Activated T-cell treated with anti-CD3 and anti-CD28 coated beads for 48 hours (primary cell): ENCODE data around the gene ZSCAN31.
A peak's percentile ranks its signal among the peaks of the same experiment; 100 is the strongest.
"Not testable (repeated sequence)": the region's sequence is repeated elsewhere in the genome, so short reads cannot be mapped to it uniquely, and the experiment has no call there.

Experiments used
- DNase-seq: peaks from one replicate; pipeline ENCODE4 v3.0.0-alpha.2; 2020; ENCODE audit warnings: low read depth

Gene ZSCAN31

DNA sequence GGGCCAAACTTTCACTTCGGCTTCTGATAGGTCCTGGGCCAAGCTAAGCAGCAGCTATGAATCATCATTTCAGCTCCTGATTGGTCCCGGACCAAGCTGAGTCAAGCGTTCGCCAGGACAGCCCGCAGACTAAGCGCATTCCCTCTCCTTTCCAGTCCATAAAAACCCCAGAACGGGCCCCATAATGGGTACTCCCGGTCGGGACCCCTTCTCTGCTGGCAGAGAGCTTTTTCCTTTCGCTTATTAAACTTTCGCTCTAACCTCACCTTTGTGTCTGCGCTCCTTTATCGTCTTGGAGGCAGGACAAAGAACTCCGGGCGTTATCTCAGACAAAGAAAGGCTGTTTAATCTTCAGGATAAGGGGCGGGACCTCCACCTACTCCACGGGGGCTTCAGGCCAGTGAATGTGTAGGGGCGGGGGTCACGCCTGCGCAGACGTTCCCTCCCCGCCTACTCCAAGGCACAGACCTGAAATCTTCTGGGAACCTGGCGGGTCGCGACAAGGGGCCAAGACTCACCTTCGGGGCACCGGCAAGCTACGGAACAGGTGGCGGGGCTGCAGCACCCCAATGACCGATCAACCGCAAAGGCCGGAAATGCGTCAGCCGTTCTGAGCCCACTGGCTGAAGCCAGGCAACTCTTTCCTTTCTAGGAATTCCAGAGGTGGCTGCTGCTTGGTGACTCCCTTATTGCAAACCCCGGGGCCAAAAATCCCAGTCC, at the start of gene ZSCAN31:
Gene ZSCAN31 (minus strand): TSS at position 585 of the 720 bp plus-strand sequence. CDS start 6,465 bp downstream, outside the sequence.
- peak; percentile 56 for DNase-seq

DNA sequence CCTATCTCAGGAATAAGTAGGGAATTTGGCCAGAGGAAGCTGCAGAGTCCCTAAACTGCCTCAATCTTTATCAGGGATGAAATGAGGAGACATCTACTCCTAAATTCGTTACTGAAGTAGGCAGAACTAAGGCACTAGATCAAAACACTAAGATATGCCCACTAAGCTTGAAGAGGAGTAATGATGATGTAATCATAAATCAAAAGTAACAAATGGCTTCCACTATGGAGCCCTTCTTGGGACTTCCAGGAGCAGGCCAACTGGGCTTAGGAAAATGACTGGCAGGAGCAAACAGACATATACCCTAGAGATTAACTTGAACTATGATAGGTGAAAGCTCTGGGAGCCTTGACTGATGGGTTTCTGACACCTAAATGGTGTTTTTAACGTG, 48.2 kb upstream of the ZSCAN31 start:
- no peak for DNase-seq

DNA sequence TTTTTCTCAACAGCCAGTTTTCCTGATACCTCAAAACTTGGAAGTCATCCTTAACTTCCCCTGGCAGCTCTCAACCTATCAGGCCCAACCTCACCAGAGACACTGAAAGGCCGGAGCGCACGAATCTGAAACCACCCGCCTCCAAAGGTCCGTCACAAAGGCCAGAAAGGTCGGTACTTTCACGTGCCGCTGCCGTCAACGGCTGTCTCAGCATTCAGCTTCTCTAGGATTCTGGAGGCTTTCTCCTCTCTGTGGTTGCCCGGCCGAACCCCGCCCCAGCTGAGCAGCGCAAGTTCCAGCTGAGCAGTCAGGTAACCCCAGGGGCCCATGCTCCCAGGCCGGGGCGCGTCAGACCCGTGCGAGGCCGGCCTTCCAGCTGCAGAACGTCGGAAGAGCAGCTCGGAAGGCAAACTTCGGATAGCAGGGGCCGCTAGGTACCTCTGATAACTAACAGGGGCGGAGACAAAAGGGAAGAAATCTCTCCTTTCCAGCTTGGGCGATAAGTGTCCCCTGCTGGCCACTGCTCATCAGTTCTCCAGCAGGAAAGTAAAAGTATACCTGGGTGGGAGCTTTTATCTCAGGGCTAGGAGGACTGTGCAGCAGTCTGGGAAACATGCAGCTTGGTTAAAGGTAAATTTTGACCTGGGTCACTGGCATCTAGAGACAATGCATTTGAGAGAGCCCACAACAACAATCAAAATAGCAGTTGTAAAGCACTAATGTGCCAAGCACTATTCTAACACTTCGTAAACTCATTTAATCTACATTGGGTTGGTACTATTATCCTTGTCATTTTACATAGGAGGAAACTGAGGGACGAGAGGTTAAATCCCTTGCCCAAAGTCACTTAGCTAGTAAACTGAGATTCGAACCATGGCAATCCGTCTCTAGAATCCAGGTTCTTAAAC, 47.5 kb upstream of the ZSCAN31 start:
- peak; percentile 26 for DNase-seq

DNA sequence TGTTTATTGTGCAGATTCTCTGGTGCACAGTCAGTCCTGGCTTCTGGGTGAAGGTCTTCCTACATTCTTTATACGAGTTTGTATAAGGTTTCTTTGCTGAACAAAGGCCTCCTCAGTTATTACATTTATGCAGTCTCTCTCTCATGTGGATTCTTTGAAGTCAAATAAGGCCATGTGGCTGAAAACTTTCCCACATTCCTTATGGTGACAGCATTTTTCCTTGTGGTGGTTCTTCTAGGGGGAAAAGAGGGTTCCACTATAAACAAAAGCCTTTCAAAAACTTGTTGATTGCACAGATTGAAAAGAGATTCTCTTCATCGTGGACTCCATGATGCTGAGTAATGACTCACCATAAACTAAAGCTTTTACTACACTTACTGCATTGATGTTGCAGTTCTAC, 44.4 kb upstream of the ZSCAN31 start:
- DNase-seq: no peak

DNA sequence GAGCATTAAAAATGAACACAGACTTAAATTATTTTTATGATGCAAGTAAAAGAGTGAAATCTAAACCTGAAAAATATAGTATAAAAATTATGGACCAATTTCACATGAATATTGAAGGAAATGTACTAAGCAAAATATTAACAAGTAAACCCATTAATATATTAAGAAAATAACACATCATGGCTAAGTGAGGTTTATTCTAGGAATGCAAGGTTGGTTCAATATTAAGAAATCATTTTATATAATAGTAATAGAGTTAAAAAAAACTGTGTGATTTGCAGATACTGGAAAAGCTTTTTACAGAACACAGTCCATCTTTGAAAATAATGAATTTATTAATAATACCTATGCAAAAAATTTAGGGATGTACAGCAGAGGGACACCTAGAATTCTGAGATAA, 42.7 kb upstream of the ZSCAN31 start:
- DNase-seq: no peak

DNA sequence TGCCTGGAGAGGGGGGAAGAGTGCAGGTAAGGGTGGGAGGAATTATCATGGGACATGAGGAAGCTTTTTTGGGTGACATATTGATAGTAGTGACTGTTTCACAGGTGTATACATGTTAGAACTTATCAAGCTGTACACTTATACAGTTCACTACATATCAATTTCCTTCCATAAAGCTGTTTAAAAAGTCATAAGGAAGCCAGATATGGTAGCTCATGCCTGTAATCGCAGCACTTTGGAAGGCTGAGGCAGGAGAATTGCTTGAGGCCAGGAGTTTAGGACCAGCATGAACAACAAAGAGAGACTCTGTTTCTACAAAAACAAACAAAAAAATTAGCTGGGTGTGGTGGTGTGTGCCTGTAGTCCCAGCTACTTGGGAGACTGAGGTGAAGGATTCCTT, 41.9 kb upstream of the ZSCAN31 start:
- no peak for DNase-seq

DNA sequence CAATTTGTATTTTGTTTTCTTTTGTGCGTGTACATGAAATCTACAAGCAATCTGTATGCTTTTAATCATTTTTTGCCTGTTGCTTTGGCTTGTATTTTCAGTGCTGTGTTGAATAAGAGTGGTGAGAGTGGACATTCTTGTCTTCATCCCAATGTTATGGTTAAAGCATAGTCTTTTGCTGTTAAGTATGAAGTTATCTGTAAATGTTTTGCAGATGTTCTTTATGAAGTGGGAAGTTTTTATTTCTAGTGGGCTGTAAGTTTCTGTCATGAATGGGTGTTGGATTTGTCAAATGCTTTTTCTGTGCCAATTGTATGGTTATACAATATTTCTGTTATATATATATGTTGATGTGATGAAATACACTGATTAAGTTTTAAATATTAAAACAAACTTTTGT, 38.0 kb upstream of the ZSCAN31 start:
- no peak for DNase-seq

DNA sequence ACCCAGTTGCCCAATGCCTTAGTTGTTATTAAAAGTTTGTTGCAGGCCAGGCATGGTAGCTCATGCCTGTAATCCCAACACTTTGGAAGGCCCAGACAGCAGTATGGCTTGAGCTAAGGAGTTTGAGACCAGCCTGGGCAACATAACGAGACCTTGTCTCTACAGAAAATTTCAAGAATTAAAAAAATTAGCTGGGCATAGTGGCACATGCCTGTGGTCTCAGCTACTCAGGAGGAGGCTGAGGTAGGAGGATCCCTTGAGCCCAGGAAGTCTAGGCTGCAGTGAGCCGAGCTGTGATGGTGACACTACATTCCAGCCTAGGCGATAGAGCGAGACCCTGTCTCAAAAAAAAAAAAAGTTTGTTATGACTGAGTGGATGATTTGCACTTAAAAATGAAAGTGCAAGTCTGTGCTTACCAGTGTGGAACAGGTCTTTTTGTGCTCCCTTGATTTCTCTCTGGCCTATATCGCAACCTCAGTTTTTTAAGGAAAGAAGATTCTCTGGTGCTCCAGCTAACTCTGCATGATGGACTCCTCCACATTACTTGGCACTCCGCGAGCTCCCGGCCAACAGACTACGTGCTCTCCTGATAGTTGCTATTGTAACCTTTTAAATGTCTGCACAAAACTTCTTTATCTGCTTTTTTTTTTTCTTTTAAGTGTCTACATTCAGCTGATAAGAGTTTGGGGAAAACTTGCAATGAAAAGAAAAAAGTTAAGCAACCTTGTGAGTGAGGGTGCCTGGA, 35.9 kb upstream of the ZSCAN31 start:
- DNase-seq: no peak

DNA sequence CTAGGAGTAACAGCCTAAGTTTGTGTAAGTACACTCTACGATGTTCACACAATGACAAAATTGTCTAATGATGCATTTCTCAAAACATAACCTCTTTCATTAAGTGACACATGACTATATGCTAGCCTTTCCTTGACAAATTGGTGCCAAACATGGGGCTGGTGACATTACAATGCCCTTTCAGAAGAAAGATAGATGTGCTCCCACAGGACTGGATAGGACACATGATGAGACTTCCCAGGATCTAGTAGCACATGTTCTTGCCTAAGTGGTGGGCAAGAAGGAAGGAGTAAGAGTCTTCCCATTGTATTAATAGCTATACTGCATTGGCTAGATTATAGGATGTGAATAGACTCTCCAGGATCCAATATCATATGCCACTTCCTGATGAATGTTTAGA, 35.3 kb upstream of the ZSCAN31 start:
- no peak for DNase-seq

DNA sequence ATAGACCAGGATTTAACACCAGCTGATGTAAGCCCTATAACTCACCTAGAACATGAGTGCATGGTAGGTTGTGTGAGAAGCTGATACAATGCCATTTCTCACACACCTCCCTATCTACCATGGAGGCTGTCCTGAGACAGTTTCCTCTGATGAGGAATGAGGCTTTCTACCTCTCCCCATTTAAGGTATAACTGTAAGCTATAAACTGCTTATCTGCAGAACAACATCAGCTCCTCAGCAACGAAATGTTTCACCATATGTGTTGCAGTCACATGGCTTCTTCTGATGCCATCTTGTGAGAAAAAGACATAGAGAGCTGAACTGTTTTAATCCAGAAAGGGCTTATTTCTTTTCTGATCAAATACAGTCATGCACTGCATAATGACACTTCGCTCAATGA, 34.5 kb upstream of the ZSCAN31 start:
- no peak for DNase-seq

DNA sequence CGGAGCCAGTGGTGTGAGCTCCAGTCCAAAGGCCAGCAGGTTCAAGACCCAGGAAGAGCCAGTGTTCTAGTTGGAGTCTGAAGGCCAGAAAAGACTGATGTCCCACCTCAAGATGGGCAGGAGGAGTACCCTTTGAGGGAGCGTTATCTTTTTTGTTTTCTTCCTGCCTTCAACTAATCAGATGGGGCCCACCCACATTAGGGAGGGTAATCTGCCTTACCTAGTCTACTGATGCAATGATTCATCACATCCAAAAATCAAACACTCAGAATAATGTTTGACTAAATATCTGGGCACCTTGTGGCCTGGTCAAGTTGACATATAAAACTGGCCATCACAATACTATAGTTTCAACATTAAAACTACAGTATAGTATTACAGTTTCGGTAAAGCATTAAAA, 33.5 kb upstream of the ZSCAN31 start:
- no peak for DNase-seq

DNA sequence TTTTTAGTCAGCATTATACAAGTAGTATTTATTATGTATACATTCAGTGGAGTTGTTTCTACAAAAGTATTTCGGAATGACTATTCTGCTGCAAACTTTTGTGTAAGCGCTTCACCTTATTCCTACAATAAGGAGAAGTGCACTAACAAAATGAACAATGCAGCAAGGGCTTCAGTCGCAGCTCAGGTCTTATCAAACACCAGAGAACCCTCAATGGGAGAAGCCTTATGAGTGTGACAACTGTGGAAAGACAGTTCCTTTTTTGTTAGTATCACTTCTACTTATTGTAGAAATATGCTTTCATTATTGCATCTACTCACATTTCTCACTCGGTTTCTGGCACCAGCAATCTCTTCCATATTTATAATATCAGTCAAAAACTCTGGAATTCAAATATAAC, 32.6 kb upstream of the ZSCAN31 start:
- DNase-seq: no peak

DNA sequence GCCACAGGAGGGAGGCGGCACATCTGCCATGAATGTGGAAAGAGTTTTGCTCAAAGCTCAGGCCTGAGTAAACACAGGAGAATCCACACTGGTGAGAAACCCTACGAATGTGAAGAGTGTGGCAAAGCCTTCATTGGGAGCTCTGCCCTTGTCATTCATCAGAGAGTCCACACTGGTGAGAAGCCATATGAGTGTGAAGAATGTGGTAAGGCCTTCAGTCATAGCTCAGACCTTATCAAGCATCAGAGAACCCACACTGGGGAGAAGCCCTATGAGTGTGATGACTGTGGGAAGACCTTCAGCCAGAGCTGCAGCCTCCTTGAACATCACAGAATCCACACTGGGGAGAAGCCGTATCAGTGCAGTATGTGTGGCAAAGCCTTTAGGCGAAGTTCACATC, 29.6 kb upstream of the ZSCAN31 start:
- DNase-seq: not testable (repeated sequence)

DNA sequence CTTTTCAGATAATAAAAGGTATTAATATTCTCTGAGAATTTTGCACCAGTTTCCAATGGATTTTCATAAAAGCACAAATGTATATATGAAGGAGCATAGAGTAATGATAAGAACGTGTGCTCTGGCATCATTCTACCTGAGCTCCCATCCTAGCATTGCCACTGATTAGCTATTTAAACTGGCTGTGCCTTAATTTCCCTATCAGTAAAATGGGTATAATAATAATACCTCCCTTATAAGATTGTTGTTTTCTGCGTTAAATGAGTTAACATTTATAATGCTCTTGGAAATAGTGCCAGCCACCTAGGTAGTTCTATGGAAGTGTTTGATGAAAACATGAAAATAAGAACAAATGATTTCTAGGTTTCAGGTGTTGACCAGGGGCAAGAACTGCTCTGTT, 25.0 kb upstream of the ZSCAN31 start:
- no peak for DNase-seq

DNA sequence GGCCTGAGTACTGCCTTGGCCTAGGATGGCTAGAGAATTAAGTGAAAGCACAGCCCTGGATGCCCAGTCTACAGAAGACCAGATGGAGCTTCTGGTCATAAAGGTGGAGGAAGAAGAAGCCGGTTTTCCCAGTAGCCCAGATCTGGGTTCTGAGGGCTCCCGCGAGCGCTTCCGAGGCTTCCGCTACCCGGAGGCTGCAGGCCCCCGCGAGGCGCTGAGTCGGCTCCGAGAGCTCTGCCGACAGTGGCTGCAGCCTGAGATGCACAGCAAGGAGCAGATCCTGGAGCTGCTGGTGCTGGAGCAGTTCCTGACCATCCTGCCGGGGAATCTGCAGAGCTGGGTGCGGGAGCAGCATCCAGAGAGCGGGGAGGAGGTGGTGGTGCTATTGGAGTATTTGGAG, 23.6 kb upstream of the ZSCAN31 start:
- not testable (repeated sequence) for DNase-seq

DNA sequence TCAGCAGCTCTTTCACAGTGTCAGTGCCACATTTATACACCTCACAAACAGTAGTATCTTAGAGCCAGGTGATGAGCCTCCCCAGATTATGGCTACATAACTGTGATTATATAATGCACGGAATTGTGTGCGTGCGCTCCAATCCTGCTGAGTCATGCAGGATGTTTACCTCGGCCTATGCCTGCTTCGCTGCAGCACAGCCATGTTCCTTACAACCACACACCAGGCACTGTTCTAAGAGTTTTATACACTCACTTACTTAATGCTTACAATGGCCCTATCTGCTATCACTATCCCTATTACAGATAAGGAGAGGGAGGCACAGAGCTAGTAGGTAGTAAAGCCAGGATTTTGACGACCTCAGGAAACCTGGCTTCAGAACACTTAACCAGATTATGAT, 21.1 kb upstream of the ZSCAN31 start:
- no peak for DNase-seq

DNA sequence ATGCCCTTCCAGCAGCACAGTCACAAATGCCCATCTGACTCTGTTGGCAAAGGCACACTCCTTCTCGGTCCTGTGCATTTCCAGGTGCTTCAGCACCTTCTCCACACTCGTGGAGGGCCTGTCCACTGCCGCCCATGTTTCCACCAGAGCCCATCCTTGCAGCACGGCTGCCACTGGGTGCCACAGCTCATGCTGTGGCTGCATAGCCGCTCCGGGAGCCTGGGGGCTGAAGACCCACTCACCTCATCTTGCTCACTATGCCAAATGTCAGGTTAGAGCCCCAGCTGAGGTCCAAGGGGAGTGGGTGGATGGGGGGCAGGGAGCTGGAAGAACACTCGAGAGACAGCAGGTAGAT, 20.7 kb upstream of the ZSCAN31 start:
- no peak for DNase-seq

DNA sequence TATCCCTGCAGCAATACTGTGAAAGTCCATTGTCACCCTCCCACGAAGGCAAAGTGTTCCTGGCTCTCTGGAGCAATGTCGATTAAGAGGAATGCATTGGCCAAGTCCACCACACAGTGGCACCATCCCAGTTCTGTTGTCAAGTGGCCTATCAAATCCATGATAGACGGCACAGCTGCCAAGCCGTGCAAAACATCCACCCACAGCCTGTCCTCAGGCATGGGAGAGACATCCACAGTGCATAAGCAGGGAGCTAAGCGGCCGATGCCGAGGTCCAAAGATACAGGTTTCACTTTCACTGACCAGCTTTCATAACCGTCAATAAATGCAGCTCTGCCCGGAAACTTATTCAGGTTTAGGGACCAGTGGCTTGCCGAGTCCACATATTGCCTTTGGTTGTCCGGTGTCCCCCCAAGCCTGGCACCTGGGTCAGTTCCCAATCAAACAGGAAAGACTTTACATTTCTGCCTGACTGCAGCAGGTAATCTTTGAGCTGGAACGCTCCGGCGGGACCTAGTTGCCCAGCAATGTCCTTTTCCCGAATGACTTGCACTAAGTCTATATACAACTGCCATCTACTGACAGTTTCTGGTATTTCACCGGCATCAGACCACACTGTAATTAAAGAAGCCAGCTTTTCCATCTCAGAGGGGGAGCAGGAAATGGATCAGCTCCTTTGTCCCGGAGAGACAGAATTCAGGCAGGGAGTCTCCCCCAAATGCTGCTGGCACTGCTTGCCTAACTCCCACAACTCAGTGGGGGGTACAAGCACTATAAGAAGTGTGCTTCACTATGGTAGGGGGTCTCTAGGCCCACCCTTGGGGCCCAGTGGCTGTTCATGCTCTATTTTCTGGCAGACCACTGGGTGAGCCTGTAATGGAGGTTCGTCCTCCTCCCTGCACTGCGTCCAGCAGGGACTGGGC, 20.1 kb upstream of the ZSCAN31 start:
- DNase-seq: peak; percentile 29

DNA sequence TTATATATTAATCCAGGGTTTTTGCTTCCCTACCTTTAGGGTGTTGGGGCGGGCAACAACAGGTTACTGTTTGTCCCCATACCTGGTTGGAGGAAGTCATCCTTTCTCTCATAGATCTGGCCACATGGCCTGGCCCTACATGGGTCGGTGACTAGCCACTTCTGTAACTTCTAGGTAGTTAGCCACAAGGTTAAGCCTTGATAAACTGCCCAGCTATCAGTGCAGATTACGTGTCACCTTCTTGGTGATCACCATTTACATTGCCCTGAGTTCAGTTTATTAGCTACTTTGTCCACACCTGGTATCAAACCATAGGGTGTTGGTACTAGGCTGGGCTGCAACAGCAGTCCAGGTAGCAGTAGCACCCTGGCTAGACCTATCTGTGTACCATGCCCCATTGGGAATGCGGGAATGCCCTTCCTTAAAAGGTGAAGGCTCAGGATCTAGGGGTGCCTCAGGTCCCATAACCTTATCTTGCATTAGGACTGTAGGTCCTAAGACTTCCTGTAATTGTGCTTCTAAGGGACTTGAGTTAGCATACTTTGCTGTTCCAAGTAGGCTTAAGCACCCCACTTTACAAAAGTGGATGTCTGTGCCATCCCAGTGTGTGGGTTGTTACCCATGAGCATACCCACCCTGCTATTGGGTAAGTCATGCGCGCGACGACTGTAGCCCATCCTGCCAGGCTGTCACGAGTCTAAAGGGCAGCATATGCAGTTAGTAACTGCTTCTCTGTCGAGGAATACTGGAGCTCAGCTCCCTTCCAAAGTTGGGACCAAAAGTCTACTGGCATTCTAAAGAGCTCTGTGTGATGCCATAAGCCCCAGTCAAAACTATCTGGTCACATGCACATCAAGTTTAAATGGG, 19.0 kb upstream of the ZSCAN31 start:
- no peak for DNase-seq

DNA sequence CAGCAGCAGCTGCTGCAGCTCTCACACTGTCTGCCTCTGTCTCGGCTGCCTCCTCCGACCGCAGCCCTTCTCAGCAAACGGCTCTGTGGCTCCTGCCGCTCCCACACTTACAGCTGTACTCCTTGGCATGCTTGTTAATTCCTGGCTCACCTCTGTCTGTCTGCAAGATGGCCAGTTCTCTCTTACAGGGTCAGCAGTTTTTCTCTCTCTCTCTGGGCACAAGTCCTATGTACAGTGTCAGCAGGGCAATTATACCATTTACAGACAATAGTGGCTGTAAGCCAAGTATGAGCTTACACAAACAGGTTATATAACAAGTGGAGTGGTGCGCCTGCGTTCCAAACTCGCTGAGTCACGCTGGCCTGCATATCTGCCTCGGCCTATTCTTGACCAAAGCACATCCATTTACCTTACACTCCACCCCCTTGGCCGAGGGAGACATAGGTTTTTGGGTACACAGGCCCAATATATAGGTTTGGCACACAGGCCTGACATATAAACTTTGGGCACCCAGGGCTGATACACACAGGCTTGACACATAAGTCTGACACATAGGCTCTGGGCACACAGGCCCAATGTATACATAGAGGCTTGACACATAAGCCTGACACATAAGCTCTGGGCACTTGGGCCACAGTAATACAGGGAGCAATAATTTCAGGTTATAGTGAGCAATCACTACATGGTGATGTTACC, 18.2 kb upstream of the ZSCAN31 start:
- DNase-seq: no peak
